Esophagus squamous epithelium (tissue), 5 donors: ENCODE measurements around the gene TOMT. TPM values are rescaled to one million over a fixed set of nuclear protein-coding genes. Genes with fewer than 3 reads are reported as not detected.

Source experiments
- DNase-seq: peaks from one replicate; lab custom pipeline; 2025; lab: John Stamatoyannopoulos, UW
- H3K27ac ChIP-seq, 4 donors: fragments of 200-600 bp; sonication (generic); one replicate each; pipeline ENCODE4 v1.5.1; 2016 to 2019; ENCODE audit warnings: mild to moderate bottlenecking in 1 of 4
- H3K27me3 ChIP-seq, 4 donors: fragments of 200-600 bp; sonication (generic); 1 replicate in 3 of 4; 2 replicates in 1 of 4; pipeline versions ENCODE4 v1.5.1 to v1.6.0; 2017 to 2021; ENCODE audit warnings: antibody characterized with exemption in 1 of 4
- H3K36me3 ChIP-seq, 3 donors: fragments of 200-600 bp; sonication (generic); one replicate each; pipeline ENCODE4 v1.5.1; 2016 to 2019
- H3K4me1 ChIP-seq, 3 donors: fragments of 200-600 bp; sonication (generic); one replicate each; pipeline ENCODE4 v1.5.1; 2017 to 2019
- H3K4me3 ChIP-seq, 4 donors: fragments of 200-600 bp; sonication (generic); 1 replicate in 3 of 4; 2 replicates in 1 of 4; pipeline ENCODE4 v1.5.1; 2016 to 2019; ENCODE audit warnings: mild to moderate bottlenecking in 2 of 4, moderate library complexity in 1 of 4
- H3K9me3 ChIP-seq, 3 donors: fragments of 200-600 bp; sonication (generic); one replicate each; pipeline ENCODE4 v1.5.1; 2016 to 2019
- POLR2A ChIP-seq, 4 donors: fragments of 450-650 bp; IDR thresholded peaks; one replicate each; pipeline ENCODE4 v1.6.1; 2017; ENCODE audit warnings: antibody characterized with exemption in 4 of 4, mild to moderate bottlenecking in 4 of 4, moderate library complexity in 3 of 4
- WGBS, 2 donors: methylation state at CpG; one replicate each; pipeline ENCODE4 v1.1.5; 2018; 5-methylcytosine and 5-hydroxymethylcytosine counted together
- intact Hi-C: fragments of 100-400 bp; cut with DNase I; formaldehyde crosslinking; loops from one replicate; pipeline ENCODE4 v1.15.0; 2022
- total RNA-seq, 4 donors: library from RNA; depleted of rRNA; stranded (reverse); fragments of >200 nt; gene quantifications; one replicate each; pipeline ENCODE4 v1.1.0, GENCODE V29; 2016
- TF ChIP-seq, protein P1 (sequence below), 6 experiments: fragments of 450-650 bp in 4 of 6; fragments of 200-600 bp in 2 of 6; sonication (generic) in 2 of 6; IDR thresholded peaks; one replicate each; pipeline ENCODE4 v1.5.1; 2016 to 2019; ENCODE audit warnings: antibody characterized with exemption in 6 of 6, mild to moderate bottlenecking in 4 of 6, moderate library complexity in 4 of 6
- donor health status: DM: yes; HTN: yes; CAD: no.

The TOMT gene
- total RNA-seq, 4 donors from 2014 or later, result not detected

DNA sequence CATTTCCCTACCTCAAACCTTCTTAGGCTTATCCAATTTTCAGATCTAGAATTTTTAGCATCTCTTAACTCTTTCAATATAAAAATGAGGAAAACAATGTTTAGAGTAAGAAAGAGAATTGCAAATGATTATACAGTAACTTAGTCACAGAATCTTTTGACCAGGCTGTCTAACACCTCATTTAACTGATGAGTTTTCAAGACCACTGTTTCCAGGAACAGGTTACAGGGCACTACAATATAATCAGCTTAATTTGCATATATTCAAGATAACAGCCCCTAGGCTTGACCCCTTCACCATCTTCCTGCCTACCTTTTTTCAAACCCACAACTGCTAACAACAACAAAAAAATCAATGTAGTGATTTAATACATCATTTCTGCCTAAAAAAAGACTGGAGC is 38.0 kb upstream of the TOMT start:
- Histone ChIP-seq H3K4me3 (peak overlapping the region in 1 of 4 donors; percentile 7), H3K27ac (peak overlapping the region; percentile 81 to 92 (median 88)), H3K4me1 (peaks cover 28 to 73% (median 45%) of the 10 kb centered on the region in 3 donors), H3K27me3 (no peaks in the 10 kb centered on the region), H3K36me3 (peaks cover 0 to 25% (median 0%) of the 10 kb centered on the region in 3 donors), H3K9me3 (no peaks in the 10 kb centered on the region)
- intact Hi-C loops, result no loop called here
- DNase-seq, result no peak
- TF ChIP-seq, protein P1, sequence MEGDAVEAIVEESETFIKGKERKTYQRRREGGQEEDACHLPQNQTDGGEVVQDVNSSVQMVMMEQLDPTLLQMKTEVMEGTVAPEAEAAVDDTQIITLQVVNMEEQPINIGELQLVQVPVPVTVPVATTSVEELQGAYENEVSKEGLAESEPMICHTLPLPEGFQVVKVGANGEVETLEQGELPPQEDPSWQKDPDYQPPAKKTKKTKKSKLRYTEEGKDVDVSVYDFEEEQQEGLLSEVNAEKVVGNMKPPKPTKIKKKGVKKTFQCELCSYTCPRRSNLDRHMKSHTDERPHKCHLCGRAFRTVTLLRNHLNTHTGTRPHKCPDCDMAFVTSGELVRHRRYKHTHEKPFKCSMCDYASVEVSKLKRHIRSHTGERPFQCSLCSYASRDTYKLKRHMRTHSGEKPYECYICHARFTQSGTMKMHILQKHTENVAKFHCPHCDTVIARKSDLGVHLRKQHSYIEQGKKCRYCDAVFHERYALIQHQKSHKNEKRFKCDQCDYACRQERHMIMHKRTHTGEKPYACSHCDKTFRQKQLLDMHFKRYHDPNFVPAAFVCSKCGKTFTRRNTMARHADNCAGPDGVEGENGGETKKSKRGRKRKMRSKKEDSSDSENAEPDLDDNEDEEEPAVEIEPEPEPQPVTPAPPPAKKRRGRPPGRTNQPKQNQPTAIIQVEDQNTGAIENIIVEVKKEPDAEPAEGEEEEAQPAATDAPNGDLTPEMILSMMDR (IDR thresholded peaks at IDR 0.05), result no peak
- TF ChIP-seq POLR2A (IDR thresholded peaks at IDR 0.05), result no peak

DNA sequence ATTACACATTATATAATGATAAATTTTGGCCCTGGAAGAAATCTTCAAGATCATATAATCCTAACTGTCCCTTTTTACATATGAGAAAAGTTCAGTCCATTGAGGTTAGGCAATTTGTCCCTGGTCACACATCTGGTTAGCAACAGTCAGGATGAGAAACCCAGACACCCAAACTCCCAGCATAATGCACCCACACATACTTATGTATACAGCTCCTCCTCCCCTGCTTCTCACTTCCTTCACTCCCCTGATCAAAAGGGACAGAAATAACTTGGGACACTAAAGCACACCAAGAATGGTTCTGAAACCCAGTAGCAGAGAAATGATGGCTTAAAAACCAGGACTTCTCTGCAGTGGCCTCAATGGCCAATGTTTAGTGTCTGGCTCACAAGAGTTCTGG is 36.5 kb upstream of the TOMT start:
- intact Hi-C loops, result no loop called here
- Histone ChIP-seq H3K9me3 (no peaks in the 10 kb centered on the region), H3K27me3 (no peaks in the 10 kb centered on the region), H3K4me1 (peaks cover 28 to 88% (median 48%) of the 10 kb centered on the region in 3 donors), H3K27ac (peak overlapping the region; percentile 81 to 92 (median 88)), H3K36me3 (peaks cover 0 to 15% (median 0%) of the 10 kb centered on the region in 3 donors), H3K4me3 (peak overlapping the region in 3 of 4 donors; percentile 17 to 43 (median 22))
- no peak for DNase-seq
- no peak for TF ChIP-seq POLR2A (IDR thresholded peaks at IDR 0.05)

DNA sequence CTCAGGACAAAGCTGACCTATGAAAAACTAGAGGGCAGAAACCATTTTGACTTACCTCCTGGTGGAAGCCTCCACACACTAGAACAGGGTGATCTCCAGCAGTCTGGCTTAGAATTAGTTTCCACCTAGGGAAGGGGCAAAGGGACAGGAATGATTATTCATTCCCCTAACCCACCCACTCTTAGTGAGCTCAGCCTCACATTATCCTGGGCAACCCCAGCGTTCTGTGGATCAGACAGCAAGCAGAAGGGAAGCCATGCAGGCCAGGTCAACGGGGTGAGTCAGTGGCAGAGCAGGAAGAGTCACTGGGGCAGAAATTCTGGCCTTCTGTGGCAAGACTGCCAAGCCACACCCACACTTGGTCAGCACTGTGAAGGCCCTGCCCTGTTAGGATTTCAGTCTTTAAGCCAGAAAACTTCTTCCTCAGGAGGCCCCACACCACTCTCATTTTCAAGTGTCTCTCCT is 35.9 kb upstream of the TOMT start:
- Histone ChIP-seq H3K4me1 (peaks cover 28 to 94% (median 48%) of the 10 kb centered on the region in 3 donors), H3K4me3 (peak overlapping the region in 3 of 4 donors; percentile 17 to 43 (median 22)), H3K27me3 (no peaks in the 10 kb centered on the region), H3K36me3 (peaks cover 0 to 10% (median 0%) of the 10 kb centered on the region in 3 donors), H3K27ac (peak overlapping the region; percentile 81 to 92 (median 88)), H3K9me3 (no peaks in the 10 kb centered on the region)
- no peak for DNase-seq
- TF ChIP-seq POLR2A (IDR thresholded peaks at IDR 0.05), result no peak
- TF ChIP-seq, protein P1 (IDR thresholded peaks at IDR 0.05), result no peak
- 0 to 11% methylated on average over 2 of the region's 2 CpGs for WGBS, 2 donors
- intact Hi-C loops, result no loop called here

DNA sequence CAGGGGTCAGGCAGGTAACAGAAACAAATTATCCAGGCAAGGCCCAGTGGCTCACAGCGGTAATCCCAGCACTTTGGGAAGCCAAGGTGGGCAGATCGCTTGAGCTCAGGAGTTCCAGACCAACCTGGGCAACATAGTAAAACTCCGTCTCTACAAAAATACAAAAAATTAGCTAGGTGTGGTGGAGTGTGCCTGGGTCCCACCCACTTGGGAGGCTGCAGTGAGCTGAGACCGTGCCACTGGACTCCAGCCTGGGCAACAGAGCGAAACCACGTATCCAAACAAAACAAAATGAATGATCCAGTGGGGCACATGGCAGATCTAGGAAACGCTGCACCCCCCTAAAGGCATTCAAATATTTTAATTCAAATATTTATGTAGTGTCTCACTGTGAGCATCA is 35.2 kb upstream of the TOMT start:
- Histone ChIP-seq H3K9me3 (no peaks in the 10 kb centered on the region), H3K4me1 (peaks cover 33 to 100% (median 55%) of the 10 kb centered on the region in 3 donors), H3K36me3 (peaks cover 0 to 10% (median 0%) of the 10 kb centered on the region in 3 donors), H3K4me3 (peak overlapping the region in 1 of 4 donors; percentile 43), H3K27ac (peak overlapping the region; percentile 81 to 92 (median 88)), H3K27me3 (no peaks in the 10 kb centered on the region)
- intact Hi-C loops, result no loop called here
- DNase-seq, result no peak
- 72 to 86% methylated on average over 6 of the region's 7 CpGs for whole genome bisulfite sequencing, 2 donors
- no peak for TF ChIP-seq POLR2A (IDR thresholded peaks at IDR 0.05)
- TF ChIP-seq, protein P1 (IDR thresholded peaks at IDR 0.05), result no peak

DNA sequence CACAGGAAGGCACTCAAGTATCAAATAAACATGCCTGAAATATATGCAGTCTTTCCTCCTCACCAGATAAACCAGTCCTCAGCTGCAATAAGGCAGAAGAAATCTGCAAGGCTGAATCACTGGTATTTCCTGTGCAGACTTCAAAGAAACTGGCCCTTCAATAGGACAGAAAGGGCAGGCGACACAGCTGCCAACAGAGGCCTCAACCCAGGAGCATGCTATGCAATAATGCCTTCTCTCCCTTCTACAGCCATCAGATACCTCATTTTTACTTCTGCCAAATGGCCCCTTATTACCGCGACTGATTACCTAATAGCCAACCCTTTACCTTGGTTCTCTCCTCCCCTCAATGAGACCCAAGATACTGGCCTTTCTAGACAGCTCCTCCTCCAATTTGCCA is 33.4 kb upstream of the TOMT start:
- peaks cover 34 to 97% (median 50%) of the 10 kb centered on the region in 3 donors for H3K4me1 ChIP-seq
- DNase-seq, result no peak
- peaks cover 0 to 21% (median 0%) of the 10 kb centered on the region in 3 donors for H3K36me3 ChIP-seq
- 46 to 57% methylated on average over 3 of the region's 3 CpGs for WGBS, 2 donors
- H3K9me3 ChIP-seq, result no peaks in the 10 kb centered on the region
- no peak for TF ChIP-seq POLR2A (IDR thresholded peaks at IDR 0.05)
- TF ChIP-seq, protein P1 (IDR thresholded peaks at IDR 0.05), result no peak
- no peaks in the 10 kb centered on the region for H3K27me3 ChIP-seq
- peak overlapping the region; percentile 52 to 92 (median 79) for H3K27ac ChIP-seq
- H3K4me3 ChIP-seq, result no peak overlapping the region
- intact Hi-C loops, result no loop called here
